ENCODE data around the gene ANKRD55. TPM values are rescaled to one million over a fixed set of nuclear protein-coding genes. Genes with fewer than 3 reads are reported as not detected.

Gene ANKRD55
- total RNA-seq, 1 donor from 2014 or later, result 0.18 TPM

- no peaks in the 10 kb centered on the region for H3K9me3 Mint-ChIP-seq
- no peak for DNase-seq (ENCODE audit: low spot score in 2 of 2, unreplicated experiment in 2 of 2)
- H3K27ac Mint-ChIP-seq, result peak overlapping the region; percentile 47
- H3K27me3 Mint-ChIP-seq (ENCODE audit: low read depth), result no peaks in the 10 kb centered on the region
- no peak overlapping the region for H3K4me3 Mint-ChIP-seq
- TF ChIP-seq, protein P1, sequence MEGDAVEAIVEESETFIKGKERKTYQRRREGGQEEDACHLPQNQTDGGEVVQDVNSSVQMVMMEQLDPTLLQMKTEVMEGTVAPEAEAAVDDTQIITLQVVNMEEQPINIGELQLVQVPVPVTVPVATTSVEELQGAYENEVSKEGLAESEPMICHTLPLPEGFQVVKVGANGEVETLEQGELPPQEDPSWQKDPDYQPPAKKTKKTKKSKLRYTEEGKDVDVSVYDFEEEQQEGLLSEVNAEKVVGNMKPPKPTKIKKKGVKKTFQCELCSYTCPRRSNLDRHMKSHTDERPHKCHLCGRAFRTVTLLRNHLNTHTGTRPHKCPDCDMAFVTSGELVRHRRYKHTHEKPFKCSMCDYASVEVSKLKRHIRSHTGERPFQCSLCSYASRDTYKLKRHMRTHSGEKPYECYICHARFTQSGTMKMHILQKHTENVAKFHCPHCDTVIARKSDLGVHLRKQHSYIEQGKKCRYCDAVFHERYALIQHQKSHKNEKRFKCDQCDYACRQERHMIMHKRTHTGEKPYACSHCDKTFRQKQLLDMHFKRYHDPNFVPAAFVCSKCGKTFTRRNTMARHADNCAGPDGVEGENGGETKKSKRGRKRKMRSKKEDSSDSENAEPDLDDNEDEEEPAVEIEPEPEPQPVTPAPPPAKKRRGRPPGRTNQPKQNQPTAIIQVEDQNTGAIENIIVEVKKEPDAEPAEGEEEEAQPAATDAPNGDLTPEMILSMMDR (IDR thresholded peaks at IDR 0.05; ENCODE audit: unreplicated experiment), result no peak
- peaks cover 21% of the 10 kb centered on the region for H3K4me1 Mint-ChIP-seq
- no peaks in the 10 kb centered on the region for H3K36me3 Mint-ChIP-seq
Observed at GRCh38 chr5:56145106-56145505, 88.0 kb downstream of the ANKRD55 start.

DNA sequence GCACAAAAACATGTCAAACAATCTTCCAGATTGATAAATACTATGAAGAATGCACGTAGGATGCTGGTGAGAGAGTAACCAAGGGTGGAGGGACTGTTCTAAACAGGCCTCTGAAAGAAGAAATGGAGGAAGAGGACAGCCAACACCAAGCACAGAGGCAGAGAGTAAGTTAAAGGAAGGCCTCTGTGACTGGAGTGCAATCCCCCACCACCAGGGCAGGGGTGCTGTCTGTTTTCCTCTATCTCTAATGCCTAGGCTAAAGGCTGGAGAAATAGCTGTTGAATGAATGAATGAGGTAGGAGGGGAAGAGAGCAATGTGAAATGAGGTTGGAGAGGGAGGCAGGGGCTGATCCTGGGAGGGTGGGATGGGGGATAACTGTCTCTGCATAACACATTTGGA lies 88.9 kb downstream of the ANKRD55 start:
- TF ChIP-seq, protein P1 (IDR thresholded peaks at IDR 0.05; ENCODE audit: unreplicated experiment), result no peak
- Mint-ChIP-seq H3K36me3 (no peaks in the 10 kb centered on the region), H3K27ac (no peak overlapping the region), H3K27me3 (ENCODE audit: low read depth) (no peaks in the 10 kb centered on the region), H3K9me3 (no peaks in the 10 kb centered on the region), H3K4me3 (no peak overlapping the region), H3K4me1 (peaks cover 21% of the 10 kb centered on the region)
- DNase-seq (ENCODE audit: low spot score in 2 of 2, unreplicated experiment in 2 of 2), result no peak

GRCh38 chr5:56143373-56143714 lies 89.8 kb downstream of the ANKRD55 start:
- no peaks in the 10 kb centered on the region for H3K9me3 Mint-ChIP-seq
- no peaks in the 10 kb centered on the region for H3K27me3 Mint-ChIP-seq (ENCODE audit: low read depth)
- no peaks in the 10 kb centered on the region for H3K36me3 Mint-ChIP-seq
- H3K4me1 Mint-ChIP-seq, result peaks cover 15% of the 10 kb centered on the region
- no peak for DNase-seq (ENCODE audit: low spot score in 2 of 2, unreplicated experiment in 2 of 2)
- TF ChIP-seq, protein P1 (IDR thresholded peaks at IDR 0.05; ENCODE audit: unreplicated experiment), result no peak
- H3K27ac Mint-ChIP-seq, result no peak overlapping the region
- no peak overlapping the region for H3K4me3 Mint-ChIP-seq

DNA sequence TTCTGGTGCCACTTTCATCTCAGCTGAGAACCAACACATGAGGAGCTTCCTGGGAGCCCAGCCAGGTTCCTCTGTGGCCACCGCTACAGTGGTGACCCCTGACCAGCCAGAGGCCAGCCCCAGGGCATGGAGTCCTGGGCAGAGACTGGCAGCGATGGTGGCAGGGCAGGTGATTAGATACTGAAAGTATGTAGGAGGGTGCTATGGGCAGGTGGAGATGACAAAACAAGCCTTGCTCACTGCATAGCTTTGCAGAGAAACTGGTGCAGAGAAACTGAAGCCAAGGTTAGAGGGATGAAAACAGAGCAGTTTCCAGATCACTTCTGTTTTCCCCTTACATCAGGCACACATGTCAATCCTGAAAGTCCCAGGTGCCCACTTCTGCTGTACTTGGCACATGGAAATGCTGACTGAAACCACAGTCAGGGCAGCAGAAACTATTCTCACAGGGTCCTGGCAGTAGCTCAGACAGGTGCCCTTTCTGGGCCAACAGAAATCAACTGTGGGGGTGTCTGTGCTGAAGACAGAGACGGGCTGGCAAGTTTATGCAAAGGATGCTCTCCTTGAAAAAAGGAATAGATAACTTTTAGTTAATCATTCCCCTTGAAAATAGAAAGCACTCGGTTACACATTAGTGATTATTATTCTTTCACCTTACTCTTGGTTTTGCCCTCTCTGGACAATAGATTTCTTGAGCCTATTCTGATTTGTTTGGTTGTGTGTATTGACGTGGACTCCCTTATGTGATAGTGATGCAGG lies 90.3 kb downstream of the ANKRD55 start:
- no peaks in the 10 kb centered on the region for H3K36me3 Mint-ChIP-seq
- no peak overlapping the region for H3K27ac Mint-ChIP-seq
- TF ChIP-seq, protein P1 (IDR thresholded peaks at IDR 0.05; ENCODE audit: unreplicated experiment), result no peak
- H3K9me3 Mint-ChIP-seq, result no peaks in the 10 kb centered on the region
- H3K4me3 Mint-ChIP-seq, result no peak overlapping the region
- peaks cover 10% of the 10 kb centered on the region for H3K4me1 Mint-ChIP-seq
- DNase-seq (ENCODE audit: low spot score in 2 of 2, unreplicated experiment in 2 of 2), result no peak
- no peaks in the 10 kb centered on the region for H3K27me3 Mint-ChIP-seq (ENCODE audit: low read depth)

DNA sequence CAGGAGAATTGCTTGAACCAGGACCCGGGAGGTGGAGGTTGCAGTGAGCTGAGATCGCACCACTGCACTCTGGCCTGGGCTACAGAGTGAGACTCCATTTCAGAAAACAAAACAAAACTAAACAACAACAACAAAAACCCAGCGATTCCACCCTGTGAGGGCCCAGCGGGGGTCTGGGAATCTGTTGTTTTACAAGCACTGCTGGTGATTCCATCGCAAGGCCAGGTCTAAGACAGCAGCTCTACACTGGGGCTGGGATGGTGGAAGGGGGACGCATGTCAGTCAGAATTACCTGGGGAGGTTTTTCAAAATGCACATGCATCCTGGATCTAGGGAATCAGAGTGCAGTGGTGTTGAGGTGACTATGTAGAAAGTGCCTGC lies 90.9 kb downstream of the ANKRD55 start:
- Mint-ChIP-seq H3K27ac (no peak overlapping the region), H3K4me3 (no peak overlapping the region), H3K9me3 (no peaks in the 10 kb centered on the region), H3K4me1 (peaks cover 10% of the 10 kb centered on the region), H3K27me3 (ENCODE audit: low read depth) (no peaks in the 10 kb centered on the region), H3K36me3 (no peaks in the 10 kb centered on the region)
- TF ChIP-seq, protein P1 (IDR thresholded peaks at IDR 0.05; ENCODE audit: unreplicated experiment), result no peak
- no peak for DNase-seq (ENCODE audit: low spot score in 2 of 2, unreplicated experiment in 2 of 2)

Data from mesothelial cell of epicardium (in vitro differentiated cells).